Stimulated activated CD4-positive, alpha-beta T cell treated with anti-CD3 and anti-CD28 coated beads, Interleukin-12 subunit alpha, Interleukin-12 subunit beta, amount 100 ng/mL, for 4 hours (primary cell): ENCODE data around the gene GET4.
A peak's percentile ranks its signal among the peaks of the same experiment; 100 is the strongest.

Source experiments
- DNase-seq: peaks from one replicate; pipeline ENCODE4 v3.0.0-alpha.2; 2020

Gene GET4

DNA sequence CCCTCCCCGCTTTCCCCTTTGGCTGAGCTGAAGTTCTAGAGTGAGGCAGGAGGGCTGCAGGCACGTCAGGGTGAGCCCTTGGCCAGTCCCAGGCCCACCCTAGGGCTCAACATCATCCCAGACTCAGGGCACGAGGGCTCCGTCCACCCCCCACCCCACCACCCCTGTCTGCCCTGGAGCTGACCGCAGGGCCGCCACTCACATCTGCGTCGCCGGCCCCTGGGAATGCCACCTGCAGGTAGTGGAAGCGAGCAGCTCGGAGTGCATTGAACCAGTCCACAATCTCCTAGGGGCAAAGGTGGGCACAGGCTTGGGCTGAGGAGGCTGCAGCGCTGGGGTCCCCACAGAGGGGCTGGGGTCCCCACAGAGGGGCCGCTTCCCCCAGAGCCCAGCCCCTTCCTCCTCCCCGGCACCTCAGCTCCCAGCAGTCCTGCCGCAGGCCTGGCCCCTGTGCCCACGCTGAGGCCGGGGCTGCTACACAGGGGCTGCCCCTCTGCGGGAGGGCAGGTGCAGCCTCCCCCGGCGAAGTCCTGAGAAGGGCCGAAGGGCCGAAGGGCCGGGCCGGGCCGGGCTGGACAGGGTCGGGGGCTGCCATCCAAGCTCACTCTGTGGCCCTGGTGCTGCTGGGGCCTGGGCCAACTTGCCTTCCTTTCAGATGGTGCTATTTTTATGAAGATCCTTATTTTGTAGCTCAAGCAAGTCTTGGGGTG lies 24.1 kb downstream of the GET4 start:
- no peak for DNase-seq

DNA sequence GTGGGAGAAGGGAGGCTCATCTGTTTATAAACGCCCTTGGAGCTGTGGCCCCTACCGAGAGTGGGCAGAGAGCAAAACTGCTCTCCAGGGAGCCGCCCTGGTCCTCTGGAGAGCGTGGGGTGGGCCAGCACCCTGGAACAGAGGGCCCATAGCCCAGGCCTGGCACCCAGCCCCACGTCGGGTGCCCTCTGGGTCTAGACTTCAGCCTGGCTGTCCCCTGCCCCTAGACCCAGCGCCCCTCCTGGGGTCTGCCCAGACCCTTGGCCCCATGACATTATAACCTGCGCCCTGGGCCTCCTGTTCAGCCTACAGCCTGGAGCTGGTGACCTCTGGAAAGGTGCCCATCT lies 24.7 kb downstream of the GET4 start:
- DNase-seq = no peak

DNA sequence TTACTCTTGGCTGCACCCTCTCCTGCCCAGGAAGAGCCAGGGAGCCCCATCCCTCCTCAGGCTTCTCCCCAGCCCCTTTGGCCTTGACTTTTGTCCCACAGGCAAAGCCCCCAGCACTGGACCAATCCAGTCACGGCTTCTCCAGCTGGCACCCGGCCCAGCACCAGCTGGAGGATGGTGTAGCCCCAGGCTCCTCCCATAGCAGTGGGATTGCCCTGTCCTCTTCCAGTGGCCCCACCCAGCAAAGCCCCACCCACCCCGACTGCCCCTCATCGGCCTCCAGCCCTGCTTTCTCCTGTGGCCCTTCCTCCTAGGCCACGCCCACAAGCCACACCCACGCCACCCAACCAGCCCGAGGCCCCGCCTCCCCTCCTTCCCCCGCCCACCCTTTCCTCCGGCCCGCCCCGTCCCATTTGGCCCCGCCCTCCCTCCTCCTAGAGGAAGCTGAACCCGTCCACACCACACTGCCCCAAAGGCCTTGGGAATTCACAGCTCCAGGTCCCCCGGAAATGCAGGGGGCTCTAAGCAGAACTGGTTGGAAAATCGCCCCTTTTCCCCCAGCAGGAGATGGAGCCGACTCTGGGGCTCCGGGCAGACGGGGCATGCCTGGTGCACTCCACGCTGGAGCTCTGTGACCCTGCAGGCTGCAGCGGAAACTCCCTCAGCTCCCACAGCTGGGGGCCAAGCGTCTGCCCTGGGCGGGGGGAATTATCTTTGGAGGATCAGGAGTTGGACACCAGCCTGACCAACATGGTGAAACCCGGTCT lies 25.2 kb downstream of the GET4 start:
- peak; percentile 56 for DNase-seq

DNA sequence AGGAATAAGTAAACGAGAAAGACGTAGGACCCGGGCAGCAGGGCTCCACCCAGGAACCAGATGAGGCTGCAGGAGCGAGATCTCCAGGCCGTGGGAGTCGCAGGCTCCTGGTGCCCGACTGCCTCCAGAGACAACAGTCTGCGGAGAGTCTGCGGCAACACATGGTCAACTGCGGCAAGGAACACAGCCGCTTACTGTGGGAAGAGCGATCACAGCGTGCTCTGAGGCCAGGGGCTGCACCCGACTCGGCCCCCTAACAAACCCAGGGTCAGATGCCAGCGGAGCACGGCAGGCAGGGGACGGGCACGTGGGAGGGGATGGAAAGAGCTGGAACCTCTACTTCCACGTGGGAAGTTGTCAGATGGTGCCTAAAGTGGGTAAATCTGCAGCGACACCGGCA lies 26.6 kb downstream of the GET4 start:
- no peak for DNase-seq

DNA sequence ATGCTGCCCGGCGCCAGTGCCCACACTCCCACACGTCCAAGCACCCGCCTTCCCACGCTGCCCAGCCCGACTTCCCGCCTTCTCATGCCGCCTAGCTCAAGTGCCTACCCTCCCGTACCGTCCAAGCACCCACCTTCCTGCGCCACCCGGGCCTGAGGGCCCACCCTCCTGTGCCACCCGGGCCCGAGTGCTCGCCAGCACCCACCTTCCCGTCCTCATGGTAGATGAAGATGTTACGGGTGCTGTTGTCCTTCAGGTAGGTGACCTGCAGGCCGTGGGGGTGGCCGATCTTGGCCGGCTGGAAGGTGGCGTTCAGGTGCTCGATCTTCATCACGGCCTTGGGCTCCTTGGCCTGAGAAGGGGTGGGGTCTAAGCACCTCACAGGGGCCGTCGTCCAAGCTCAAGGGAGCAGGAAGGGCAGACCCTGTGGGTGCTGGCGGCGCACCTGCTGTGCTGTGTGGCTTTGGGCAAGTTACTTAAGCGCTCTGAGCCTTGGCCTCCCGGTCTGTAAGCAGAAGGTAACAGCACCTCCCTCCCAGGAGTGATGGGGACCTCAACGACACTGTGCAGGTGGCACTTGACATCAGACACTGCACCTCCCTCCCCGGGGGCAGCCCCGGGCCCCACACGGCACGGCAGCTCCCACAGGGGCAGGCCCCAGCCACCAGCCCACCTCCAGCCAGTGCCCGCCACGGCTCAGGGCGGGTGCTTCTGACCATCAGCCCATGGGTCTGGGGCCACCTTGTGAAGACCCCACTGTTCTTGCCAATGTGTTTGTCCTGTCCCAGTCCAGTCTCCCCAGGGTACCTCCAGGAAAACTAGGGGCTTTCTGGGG lies 27.8 kb downstream of the GET4 start:
- no peak for DNase-seq

DNA sequence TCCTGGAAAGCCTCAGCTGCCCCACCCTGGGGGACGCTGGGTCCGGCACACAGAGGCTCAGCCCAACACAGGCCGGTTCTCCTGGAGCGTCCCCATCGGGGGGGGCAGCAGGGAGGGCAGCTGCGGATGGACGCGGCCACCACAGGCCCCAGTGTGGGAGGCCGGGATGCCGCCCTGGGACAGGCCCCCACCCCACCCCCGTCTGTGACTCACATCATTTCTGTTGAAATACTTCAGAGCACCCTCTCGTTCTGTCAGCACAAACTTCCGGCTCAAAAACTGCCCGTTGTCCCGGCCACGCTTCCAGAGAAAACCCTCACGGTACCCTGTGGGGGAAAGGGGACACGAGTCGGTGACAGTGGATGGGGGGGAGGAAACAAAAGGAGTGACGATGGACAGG lies 28.5 kb downstream of the GET4 start:
- DNase-seq = no peak

DNA sequence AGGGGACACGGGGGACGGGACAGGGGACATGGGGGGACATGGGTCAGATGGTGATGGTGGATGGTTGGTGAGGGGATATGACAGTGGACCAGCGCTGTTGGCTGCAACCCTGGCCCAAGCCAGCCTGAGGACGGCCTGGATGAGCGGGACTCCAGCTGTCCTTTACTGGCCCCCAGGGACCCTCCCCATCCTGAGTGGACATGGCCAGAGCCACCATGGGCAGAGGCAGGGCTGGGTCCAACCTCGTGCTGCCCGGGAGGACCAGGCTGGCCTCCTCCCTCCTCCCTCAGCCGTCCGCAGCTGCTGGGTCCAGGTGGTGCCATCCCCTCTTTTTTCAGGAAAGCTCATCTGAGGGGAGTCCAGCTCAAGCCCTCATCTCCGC lies 30.4 kb downstream of the GET4 start:
- DNase-seq = no peak

DNA sequence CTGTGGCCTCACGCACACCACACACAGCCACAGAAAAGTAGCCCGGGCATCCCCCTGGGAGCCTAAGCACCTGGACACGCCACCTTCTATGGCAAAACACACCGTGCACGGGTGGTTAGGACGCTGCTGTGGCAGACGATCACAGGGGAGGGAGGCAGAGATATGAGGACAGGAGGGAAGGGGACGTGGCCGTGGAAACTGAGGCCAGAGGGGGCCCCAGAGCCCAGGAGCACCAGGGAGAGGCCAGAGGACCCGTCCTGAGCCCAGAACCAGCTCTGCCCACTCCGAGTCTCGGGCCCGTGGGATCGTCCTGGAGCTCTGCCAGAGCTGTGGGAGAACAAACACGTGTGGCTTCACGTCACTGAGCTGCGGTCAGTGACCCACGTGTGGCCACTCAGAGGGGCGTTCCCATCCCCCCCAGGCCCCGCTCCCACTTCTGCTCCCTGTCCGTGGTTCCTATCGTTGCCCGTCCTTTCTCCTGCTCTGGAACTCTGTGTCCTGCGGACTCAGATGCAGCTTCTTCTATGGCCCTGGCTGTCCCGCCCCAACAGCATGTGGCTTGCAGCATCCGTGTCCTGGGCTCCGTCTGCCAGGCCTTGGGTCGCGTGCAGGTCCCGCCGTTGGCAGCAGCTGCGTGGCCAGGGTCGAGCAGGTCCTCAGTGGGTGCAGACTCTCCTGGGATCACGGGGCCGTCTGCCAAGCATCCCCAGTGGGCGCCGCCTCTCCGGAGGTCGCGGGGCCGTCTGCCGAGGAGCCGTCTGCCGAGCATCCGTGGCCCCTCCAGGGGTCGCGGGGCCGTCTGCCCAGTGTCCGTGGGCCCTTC lies 31.0 kb downstream of the GET4 start:
- DNase-seq = no peak

DNA sequence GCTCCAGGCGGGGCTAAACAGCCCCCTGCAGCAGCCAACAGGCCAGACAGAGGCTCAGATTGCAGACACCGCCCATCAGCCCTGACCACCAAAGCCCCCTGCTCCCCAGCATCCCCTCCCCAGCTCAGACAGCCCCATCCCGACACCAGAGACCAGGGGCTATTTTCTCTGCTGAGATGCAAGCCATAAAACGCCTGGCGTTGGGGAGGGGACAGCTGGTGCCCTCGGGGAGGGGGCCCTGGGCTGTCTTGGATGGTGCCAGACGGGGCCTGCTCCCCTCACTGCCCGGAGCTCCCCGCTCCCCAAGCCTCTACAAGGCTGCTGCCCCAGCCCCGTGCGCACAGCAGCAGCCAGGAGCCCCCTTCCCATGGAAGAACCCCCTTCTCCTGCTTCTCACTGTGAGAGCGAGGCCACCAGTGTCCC lies 31.8 kb downstream of the GET4 start:
- DNase-seq = no peak

DNA sequence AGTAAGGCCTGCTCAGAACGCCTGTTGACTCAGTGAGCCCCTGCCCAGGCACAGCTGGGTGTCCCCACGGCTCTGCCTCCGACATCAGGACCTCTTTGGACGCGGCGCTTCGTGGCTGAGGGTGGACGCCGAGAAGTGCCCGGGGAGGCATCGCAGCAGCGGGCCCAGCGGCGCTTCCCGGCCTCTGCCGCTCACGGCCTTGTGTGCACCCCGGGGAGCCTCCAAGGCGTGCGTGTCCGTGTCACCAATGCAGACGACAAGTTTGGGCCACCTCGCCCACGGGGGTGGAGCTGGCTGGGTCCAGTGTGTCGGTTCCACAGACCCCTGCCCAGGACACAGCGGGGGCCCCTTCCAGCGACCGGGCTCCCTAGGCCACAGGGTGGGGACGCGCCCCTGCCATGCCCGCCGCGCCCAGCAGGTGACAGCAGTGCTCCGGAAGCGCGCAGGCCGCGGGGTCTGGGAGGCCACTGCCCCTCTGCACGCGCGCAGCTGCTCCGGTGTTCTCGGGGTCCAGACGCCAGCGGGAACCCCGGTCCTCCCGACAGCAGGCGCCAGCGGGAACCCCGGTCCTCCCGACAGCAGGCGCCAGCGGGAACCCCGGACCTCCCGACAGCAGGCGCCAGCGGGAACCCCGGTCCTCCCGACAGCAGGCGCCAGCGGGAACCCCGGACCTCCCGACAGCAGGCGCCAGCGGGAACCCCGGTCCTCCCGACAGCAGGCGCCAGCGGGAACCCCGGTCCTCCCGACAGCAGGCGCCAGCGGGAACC lies 32.4 kb downstream of the GET4 start:
- DNase-seq = peak; percentile 64

DNA sequence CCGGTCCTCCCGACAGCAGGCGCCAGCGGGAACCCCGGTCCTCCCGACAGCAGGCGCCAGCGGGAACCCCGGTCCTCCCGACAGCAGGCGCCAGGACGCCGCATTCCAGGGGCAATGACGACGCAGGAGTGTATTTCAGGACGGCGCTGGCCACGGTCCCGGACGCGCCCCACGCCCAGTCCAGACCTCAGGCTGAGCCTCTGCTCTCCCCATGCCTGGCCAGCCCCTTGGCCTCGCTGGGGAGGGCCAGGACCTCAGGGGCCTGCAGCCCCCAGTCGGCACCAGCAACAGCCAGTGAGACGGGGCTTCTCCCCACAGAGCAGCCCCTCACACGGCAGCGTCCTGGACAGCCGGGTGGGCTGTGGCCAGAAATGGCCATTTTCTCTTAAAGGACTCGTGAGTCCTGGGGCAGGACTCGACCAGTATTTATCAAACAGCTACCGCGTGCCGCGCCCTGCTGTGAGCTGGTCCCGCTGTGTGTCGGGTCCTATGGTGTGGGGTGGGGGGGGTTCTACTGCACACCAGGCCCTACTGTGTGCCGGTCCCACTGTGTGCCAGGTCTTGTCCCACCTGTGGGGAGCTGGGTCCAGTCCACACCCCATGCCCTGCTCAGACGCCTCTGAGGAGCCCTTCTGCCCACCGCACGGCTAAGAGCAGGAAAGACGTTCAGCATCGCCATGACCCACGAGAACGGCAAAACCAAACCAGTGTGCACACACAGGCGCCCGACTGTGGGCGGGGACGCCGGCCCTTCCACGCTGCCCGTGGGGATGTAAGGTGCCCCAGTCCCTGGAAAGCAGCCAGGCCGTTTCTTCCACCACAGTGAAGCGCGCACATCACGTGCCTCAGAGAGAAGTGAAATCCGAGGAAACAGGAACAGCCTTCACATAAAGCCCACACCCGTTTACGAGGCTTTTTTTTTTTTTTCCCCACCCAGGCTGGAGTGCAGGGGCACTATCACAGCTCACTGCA lies 33.3 kb downstream of the GET4 start:
- DNase-seq = no peak

DNA sequence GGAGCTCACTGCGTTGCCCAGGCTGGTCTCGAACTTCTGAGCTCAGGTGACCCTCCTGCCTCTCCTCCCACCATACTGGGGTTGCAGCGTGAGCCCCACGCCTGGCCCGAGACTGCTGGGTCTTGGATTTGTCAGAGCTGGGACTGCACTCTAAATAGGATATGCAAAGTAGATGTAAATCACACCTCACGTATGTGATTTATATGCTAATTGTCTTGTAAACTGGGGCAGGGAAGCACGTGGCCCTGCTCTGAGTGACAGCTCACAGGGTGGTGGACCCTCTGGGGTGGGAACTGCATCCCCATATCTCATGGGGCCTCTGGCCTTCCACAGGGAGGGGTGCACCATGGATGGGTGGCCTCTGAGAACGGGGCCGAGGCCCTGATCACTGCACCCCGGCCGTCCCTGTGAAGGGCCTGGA lies 34.1 kb downstream of the GET4 start:
- DNase-seq = no peak

DNA sequence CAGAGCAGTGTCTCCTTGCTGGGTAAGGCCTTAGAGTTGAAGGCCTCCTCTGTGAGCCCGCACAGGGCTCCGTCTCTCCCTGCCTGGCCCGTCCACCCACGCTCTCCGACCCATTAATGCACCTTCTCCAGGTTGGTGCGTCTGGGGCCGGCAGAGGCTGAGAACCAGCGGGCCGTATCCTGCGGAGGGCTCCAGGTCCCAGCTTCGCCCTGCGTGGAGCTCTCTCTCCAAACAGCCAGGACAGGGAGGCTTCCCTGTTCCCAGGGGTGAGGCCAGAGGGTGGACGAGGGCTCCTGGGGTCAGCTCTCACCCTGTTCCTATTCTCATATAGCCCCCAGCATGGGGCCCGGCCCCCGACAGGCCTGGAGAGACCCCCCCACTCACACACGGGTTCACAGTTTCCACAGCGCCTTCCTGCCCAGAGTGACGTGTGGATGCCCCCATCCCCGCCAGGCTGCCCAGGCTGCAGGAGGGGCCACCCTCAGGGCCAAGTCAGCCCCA lies 34.6 kb downstream of the GET4 start:
- DNase-seq = no peak

DNA sequence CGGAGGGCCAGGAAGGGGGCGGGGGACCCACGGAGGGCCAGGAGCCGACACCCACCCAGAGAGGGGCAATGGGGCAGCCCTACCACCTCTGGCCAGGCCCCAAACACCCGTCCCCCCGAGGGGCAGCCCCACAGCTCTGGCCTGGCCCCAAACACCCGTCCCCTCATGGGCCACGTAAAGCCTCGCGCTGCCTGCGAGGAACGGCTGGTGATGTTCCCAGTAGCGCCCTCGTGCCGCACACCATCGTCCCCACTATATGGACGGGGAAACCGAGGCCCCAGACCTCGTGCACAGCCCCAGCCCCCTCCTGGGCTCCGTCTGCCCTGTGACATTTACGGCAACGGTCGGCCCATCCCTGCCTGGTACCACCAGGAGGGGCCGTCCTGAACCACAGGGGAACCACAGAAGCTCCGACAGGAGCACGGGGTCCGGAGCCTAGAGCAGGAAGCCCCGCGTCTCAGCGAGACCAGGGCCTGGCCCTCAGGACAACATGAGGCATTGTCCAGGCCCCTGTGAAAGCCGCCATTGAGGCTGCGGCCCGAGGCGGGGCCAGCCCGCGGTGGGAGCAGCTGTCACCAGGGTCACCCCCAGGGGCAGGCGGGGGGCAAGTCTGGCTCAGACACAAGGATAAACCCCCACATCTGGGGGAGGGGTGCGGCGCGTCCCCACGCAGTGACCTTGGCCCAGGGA lies 35.6 kb downstream of the GET4 start:
- no peak for DNase-seq

DNA sequence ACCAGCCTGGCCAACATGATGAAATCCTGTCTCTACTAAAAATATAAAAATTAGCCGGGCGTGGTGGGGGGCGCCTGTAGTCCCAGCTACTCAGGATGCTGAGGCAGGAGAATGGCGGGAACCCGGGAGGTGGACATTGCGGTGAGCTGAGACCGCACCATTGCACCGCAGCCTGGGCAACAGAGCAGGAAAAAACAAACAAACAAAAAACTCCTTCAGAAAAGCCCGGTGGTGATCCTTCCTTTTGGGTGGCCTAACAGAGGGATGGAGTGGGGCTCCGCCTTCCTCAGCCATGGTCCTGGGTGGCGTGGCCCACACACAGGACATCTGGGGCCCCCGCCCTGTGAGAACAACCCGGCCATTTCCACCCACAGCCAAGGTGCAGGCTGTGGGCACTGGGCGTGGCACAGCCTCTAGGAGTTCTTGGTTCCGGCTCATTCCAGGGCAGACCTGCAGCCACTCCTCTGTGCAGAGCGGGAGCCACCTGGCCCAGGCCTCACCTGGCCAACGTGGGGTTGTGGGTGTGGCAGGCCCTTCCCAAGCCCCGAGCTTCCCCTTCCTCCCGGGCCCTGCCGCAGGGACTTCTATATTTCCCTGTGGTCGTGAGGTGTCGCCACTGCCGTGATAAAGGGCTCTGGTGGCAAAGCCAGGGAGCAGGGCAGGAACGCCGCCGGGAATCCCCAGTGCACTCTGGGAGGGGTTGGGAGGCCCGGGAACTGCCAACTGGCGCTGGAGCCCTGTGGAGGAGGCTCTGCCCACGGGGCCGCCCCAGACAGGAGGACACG lies 37.6 kb downstream of the GET4 start:
- no peak for DNase-seq

DNA sequence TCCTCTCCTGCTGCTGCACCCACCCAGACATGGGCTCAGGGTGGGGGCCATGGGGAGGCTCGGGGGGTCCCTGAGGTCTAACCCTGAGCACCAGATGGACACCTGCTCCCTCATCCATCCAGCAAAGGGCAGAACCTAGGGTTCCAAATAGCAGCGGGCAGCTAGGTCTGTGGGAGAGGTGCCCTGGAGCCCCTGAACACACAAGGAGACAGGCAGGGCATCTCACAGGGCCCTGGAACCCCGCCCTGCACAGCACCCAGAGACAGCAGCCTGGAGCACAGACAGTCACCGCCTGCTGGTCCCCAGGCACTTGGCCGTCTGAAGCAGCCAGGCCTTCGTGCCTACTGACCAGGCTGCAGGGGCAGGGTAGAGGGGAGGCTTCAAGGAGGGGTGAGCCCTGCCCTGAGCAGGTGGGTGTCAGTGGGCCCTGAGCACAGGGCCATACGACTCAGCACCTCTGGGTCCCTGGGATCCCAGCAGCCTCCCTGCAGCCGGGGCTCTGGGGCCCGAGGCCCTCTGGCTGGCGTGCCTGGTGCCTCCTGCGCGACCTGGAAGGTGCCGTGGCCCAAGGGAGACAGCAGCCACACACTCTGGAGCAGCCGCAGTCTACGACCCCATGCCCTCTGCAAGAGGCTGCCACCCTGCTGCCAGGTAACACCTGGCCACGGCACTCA lies 38.3 kb downstream of the GET4 start:
- no peak for DNase-seq

DNA sequence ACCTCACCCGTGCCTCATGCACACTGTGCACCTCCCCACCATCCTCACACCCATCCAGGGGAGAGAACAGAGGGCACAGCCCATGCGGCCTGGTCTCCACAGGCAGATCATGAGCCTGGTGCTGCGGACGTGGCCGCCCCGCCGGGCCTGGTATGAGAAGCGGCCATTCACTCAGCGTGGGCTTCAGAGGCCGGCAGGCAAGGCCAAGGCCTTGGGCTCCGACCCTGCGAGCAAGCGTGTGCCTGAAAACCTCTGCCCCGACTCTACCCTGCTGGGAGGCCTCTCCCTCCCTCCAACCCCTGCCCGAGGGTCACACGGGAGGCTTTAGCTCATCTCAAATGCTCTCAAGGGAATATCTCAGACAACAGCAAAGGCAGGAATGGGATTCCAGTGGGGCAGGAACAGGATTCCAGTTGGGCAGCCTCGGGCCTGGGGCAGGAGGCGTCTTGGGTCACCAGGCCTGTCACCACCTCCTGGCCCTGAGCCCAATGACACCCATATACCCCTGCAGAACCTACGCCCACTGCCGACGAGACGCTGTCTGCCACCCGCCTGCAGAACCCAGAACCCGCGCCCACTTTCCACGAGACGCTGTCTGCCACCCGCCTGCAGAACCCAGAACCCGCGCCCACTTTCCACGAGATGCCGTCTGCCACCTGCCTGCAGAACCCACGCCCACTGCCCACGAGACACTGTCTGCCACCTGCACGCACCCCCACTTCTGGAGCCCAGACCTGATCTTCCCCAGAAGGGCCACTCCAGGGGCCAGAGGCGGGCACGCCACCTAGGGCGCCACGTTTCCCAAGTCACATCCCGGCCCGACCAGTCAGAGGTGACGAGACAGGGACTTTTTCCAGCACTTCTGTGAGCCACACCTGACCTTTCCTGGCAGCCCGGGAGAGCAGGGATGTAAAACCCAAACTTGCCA lies 39.2 kb downstream of the GET4 start:
- DNase-seq = no peak
